Nephron progenitor cell (in vitro differentiated cells): ENCODE measurements around the gene CHEK1.

ENCODE experiments used
- DNase-seq: peaks from one replicate; pipeline ENCODE4 v3.0.0; 2021
- H3K27ac Mint-ChIP-seq: 2 replicates; pipeline ENCODE4 v1.8.0; 2021; ENCODE audit warnings: mild to moderate bottlenecking, moderate library complexity, mixed read lengths
- H3K27me3 Mint-ChIP-seq: 2 replicates; pipeline ENCODE4 v1.8.0; 2021; ENCODE audit warnings: mild to moderate bottlenecking, low read depth, mixed read lengths; ENCODE audit not compliant: poor library complexity
- H3K36me3 Mint-ChIP-seq: 2 replicates; pipeline ENCODE4 v1.8.0; 2021; ENCODE audit warnings: low read depth, mixed read lengths
- H3K4me1 Mint-ChIP-seq: 2 replicates; pipeline ENCODE4 v1.8.0; 2021; ENCODE audit warnings: mixed read lengths
- H3K4me3 Mint-ChIP-seq: 2 replicates; pipeline ENCODE4 v1.8.0; 2021; ENCODE audit warnings: mild to moderate bottlenecking, moderate library complexity, mixed read lengths
- H3K9me3 Mint-ChIP-seq: 2 replicates; pipeline ENCODE4 v1.8.0; 2021; ENCODE audit warnings: mild to moderate bottlenecking, moderate library complexity, mixed read lengths
- CTCF ChIP-seq: fragments of 200-600 bp; sonication (generic); IDR thresholded peaks from 2 replicates; pipeline ENCODE4 v1.5.0; 2021; ENCODE audit warnings: antibody characterized with exemption

CHEK1 gene

GRCh38 chr11:125689274-125689859, 64.4 kb downstream of the CHEK1 start:
- H3K27ac Mint-ChIP-seq: no peak overlapping the region
- no peaks in the 10 kb centered on the region for H3K27me3 Mint-ChIP-seq

GRCh38 chr11:125690006-125690405, 65.0 kb downstream of the CHEK1 start:
- H3K4me1 Mint-ChIP-seq: no peaks in the 10 kb centered on the region
- H3K36me3 Mint-ChIP-seq: peaks cover 30% of the 10 kb centered on the region
- no peak overlapping the region for H3K4me3 Mint-ChIP-seq
- H3K27me3 Mint-ChIP-seq: no peaks in the 10 kb centered on the region
- no peak for TF ChIP-seq CTCF
- no peak overlapping the region for H3K27ac Mint-ChIP-seq
- DNase-seq: no peak
- H3K9me3 Mint-ChIP-seq: peaks cover 6% of the 10 kb centered on the region

More at GRCh38 chr11:125689274-125689859, 64.4 kb downstream of the CHEK1 start:
- Mint-ChIP-seq H3K4me3 (no peak overlapping the region), H3K9me3 (peaks cover 4% of the 10 kb centered on the region), H3K4me1 (no peaks in the 10 kb centered on the region), H3K36me3 (peaks cover 26% of the 10 kb centered on the region)
- TF ChIP-seq CTCF: no peak
- no peak for DNase-seq

- TF ChIP-seq CTCF: no peak
Measured at GRCh38 chr11:125692887-125693286, 67.9 kb downstream of the CHEK1 start.

GRCh38 chr11:125694951-125695350, 70.0 kb downstream of the CHEK1 start:
- peaks cover 21% of the 10 kb centered on the region for H3K36me3 Mint-ChIP-seq
- peaks cover 12% of the 10 kb centered on the region for H3K9me3 Mint-ChIP-seq
- H3K4me3 Mint-ChIP-seq: no peak overlapping the region
- no peak for TF ChIP-seq CTCF
- no peak for DNase-seq
- H3K4me1 Mint-ChIP-seq: no peaks in the 10 kb centered on the region
- peaks cover 4% of the 10 kb centered on the region for H3K27me3 Mint-ChIP-seq
- H3K27ac Mint-ChIP-seq: no peak overlapping the region

More at GRCh38 chr11:125692887-125693286, 67.9 kb downstream of the CHEK1 start:
- no peak for DNase-seq
- Mint-ChIP-seq H3K27ac (no peak overlapping the region), H3K27me3 (peaks cover 4% of the 10 kb centered on the region), H3K4me3 (no peak overlapping the region), H3K36me3 (peaks cover 21% of the 10 kb centered on the region), H3K4me1 (no peaks in the 10 kb centered on the region), H3K9me3 (peaks cover 12% of the 10 kb centered on the region)

- DNase-seq: no peak
- H3K27ac Mint-ChIP-seq: no peak overlapping the region
- H3K36me3 Mint-ChIP-seq: peaks cover 9% of the 10 kb centered on the region
- peaks cover 4% of the 10 kb centered on the region for H3K27me3 Mint-ChIP-seq
- TF ChIP-seq CTCF: no peak
- H3K4me3 Mint-ChIP-seq: no peak overlapping the region
- H3K4me1 Mint-ChIP-seq: no peaks in the 10 kb centered on the region
- peaks cover 23% of the 10 kb centered on the region for H3K9me3 Mint-ChIP-seq
Measured at GRCh38 chr11:125701018-125701610, 76.2 kb downstream of the CHEK1 start.
